8988T (cell line): ENCODE results near the gene ERBB2.

Experiments used
- DNase-seq: peaks from one replicate; pipeline ENCODE4 v3.0.0; 2011

The ERBB2 gene

DNA sequence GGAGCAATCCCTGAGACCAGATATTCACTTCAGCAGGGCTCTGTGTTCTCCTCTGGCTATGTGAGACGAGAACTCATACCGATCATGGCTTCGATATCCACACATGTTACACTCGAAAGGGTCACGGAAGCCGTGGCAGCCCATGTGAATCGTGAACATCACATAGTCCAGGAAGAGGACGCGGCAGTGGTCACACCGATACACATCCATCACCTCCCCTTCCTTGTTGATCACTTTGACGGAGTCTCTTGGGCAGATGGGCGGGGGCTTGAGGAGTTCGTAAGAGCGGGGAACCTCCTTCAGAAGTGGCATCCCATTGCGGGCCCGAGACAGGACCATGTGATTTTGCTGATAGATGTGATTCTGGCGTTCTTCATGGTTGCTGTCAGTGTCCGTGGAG lies 65.9 kb downstream of the ERBB2 start:
- DNase-seq = no peak

DNA sequence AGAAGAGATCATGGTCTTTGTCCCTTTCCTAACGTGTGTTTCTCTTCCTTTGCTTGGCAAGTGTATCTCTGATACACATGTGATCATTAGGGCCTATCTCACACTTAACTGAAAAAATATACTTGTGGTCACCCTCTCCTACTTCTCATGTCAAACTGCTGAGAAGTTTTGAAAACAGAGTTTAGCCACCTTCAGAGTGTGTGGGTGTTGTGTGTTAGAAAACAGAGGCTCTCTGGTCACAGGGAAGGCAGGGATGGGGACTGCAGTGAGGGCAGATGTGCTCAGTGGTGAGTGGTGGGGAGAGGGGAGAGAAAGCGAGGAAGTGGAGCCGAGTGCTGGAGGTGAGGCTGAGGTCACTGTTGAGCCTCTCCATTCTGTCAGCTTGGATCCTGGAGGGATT lies 67.3 kb downstream of the ERBB2 start:
- DNase-seq = no peak

DNA sequence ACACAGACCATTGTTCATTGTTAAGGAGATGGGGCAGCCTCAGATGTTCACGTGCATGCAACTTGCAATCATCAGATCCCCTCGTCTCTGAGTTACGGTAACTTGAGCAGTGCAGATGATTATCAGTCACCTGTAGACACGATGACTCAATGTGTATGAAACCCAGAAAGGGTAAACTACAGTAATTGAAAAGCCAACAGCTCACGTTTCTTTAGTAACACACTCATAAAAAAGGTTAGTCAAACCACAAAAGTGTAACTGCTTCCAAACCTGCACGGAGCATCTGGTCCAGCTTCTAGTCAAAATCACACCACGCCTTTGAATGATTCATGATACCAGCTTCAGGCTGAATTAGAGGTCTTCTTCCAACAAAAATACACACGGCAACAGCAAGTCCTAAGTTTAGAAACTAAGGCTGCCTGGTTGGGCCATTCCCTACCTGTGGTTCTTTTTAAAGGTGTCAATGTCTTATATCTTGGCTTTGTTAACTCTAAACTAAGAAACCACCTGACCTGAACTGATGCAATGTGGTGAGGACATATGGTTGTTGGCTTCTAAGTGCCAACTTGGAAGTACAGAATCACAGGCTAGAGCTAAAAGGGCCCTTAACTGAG lies 70.2 kb downstream of the ERBB2 start:
- DNase-seq = no peak

DNA sequence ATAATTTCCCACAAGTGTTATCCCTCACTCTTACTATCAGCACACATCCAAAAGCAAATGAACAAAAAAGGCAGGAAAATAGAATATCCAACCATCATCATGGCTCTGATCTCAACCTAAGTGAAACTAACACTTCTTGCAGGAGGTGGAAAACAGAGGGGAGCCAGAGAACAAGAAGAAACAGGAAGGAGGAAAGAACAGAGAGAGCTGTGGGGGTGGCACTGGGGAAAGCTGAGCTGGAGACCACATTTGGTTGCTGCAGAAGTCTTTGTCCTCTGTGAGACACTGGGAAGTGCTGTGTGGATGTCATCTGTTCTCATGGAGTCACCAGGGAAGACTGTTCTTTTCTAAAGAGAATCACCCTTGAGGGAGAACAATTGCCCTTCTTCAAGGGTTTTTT lies 72.6 kb downstream of the ERBB2 start:
- DNase-seq = no peak

DNA sequence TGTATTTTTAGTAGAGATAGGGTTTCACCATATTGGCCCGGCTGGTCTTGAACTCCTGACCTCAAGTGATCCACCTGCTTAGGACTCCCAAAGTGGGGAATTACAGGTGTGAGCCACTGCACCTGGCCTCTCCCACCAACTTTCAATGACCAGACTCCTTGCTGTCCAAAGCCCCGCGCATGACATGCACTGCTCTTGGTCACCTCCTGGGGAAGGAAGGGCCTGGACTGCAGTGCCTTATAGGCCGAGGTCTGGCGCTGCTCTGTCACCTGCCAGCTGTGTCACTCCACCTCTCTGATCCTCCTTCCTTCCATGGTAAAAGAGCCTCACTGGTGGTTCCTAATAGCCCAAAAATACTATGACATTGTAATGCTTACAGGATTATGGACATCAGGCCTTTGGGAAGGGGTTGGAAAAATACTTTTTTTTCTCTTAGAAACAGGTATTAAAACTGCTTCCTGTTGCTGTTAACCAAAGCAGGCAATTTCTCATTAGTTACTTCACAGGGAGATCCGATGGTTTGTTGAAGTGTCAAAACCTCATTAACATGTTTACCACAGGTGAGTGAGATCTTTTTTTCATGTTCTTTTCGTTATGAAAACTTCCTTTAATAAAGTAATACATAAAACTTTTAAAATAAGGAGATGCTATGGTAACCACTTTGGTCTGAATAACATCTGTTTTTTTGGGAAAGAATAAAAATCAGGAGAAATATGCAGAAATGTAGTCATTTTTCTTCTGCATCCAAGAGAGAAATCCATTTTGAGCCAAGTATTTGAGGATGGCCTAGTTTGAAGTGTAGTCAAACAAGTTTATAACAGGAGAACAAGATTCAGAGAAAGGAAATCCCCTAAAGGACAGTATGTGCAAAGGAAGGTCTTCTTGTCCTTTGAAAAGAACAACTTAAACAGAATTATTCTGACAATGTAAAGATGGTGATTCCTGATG lies 73.4 kb downstream of the ERBB2 start:
- DNase-seq = no peak

DNA sequence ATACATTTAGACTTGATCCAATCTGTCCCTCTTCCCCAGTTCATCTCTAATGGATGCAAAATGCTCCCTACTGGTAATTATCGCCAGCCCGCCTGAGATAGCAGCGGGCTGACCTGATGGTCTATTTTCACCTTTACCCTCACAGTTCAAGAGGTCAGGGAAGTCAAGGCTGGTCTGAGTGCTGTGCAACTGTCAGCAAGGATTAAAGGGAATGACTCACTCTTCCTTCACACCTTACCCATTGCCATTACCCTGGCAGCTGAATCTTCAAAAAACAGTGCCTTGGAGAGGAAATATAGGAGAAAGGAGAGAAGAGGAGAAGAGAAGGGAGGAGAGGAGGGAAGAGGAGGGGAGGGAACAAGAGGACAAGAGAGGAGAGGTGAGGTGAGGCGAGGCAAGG lies 74.2 kb downstream of the ERBB2 start:
- DNase-seq = no peak

DNA sequence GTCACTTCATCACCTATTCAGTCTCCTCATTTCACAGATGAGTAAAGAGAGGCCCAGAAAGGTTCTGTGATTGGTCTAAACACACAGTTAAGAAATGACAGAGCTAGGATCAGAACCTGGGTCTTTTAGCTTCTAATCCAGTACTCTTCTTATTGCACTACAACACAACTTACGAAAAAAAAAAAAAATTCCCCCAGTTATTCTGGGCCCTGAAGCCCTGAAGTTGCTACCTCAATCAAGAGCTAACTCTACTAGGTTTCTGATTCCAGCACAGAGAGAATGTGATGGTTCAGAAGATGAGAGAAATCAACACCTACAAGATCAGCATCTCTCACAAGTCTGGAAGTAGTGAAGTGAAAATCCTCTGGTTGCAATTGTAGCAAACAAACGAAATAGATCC lies 75.2 kb downstream of the ERBB2 start:
- no peak for DNase-seq

DNA sequence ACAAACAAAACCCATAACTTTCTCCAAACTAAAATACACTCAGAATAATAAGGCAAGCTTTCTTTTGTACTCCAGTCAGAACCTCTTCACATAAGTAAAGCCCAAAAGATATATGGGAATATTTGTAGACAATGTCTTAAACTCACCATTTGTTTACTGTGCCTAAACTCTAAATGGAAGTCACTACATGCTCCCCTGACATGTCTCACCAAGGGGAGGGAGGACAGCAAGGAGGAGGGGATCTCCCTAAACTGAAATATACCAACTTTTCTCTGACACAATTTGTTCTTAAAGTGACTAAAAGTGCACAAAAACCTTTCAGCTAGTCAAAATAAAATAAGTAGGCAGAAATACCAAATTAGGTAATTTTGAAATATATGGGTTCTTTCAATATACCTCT lies 76.4 kb downstream of the ERBB2 start:
- DNase-seq = no peak

DNA sequence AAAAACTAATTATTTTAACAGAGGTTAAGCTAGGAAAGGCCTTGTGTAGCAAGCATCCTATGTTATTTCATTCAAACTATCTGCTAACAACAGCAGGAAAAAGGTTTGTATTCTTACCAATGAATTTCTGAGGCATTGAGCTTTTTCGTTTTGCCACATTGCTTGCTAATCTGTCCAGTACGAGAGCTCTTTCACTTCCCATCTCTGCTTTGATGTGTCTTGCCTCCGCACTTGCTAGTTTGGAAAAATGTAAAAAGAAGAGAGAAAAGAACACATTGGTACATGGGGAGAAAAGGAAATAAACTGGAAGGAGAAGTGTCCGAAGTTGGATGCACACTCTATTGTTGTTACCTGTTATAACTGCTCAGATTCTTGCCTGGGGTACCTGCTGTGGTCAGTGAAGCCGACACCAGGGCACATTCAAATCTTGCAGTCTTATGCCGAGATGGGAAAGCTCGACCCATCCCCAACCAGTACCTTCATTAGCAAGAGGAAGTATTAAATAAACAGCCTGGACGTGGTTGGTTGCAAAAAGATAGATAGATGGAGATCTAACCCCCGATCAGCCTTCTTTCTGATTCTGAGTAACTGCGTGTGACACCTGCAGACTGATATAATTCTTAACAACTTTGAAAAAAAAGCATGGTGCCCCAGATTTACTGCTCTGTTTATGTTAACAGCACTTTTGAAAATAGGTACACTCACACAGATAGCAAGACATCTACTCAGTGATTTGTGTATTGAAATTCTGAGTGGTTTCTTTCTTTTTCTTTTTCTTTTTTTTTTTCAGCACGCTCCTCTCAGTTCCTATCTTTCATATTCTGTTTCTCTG lies 77.9 kb downstream of the ERBB2 start:
- DNase-seq = no peak
